Measurements from ENCODE around the gene ABCA2.

DNA sequence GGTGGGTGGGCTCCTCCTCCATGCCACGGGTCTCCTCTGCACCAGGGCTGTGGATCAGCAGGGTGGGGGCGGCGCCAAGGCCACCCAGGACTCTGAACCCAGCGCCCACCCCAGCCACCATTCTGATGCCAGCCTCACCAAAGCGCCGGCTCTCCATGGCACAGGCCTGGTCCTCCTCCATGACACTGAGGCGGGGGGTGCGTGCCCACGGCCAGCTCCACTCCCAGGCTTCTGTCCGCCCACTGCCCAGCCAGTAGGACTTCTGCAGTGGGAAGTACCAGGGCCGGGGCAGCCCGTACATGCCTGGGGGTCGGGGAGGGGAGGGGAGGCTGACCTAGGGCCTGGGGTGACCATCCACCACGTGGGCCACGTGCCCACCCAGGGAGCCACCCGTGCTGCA is 11.6 kb downstream of the ABCA2 start:
- TF ChIP-seq ZNF317 (CRISPR knock-in tag; IDR thresholded peaks at IDR 0.05; ENCODE audit: borderline replicate concordance, low read depth) (no peak), SMAD3 (CRISPR knock-in tag; IDR thresholded peaks at IDR 0.05; ENCODE audit: borderline replicate concordance) (no peak), ESRRA (CRISPR knock-in tag; IDR thresholded peaks at IDR 0.05; ENCODE audit: borderline replicate concordance) (no peak), ZNF425 (CRISPR knock-in tag; conservative IDR thresholded peaks at IDR 0.05) (no peak), MYBL2 (CRISPR knock-in tag; IDR thresholded peaks at IDR 0.05) (no peak), SP1 (CRISPR knock-in tag; conservative IDR thresholded peaks at IDR 0.05) (no peak), NFE2L1 (CRISPR knock-in tag; IDR thresholded peaks at IDR 0.05) (no peak)
- TF ChIP-seq, protein P1, sequence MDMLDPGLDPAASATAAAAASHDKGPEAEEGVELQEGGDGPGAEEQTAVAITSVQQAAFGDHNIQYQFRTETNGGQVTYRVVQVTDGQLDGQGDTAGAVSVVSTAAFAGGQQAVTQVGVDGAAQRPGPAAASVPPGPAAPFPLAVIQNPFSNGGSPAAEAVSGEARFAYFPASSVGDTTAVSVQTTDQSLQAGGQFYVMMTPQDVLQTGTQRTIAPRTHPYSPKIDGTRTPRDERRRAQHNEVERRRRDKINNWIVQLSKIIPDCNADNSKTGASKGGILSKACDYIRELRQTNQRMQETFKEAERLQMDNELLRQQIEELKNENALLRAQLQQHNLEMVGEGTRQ (CRISPR knock-in tag; IDR thresholded peaks at IDR 0.05): no peak
- TF ChIP-seq, protein P2, sequence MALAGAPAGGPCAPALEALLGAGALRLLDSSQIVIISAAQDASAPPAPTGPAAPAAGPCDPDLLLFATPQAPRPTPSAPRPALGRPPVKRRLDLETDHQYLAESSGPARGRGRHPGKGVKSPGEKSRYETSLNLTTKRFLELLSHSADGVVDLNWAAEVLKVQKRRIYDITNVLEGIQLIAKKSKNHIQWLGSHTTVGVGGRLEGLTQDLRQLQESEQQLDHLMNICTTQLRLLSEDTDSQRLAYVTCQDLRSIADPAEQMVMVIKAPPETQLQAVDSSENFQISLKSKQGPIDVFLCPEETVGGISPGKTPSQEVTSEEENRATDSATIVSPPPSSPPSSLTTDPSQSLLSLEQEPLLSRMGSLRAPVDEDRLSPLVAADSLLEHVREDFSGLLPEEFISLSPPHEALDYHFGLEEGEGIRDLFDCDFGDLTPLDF (CRISPR knock-in tag; IDR thresholded peaks at IDR 0.05): no peak
- TF ChIP-seq, protein P3, sequence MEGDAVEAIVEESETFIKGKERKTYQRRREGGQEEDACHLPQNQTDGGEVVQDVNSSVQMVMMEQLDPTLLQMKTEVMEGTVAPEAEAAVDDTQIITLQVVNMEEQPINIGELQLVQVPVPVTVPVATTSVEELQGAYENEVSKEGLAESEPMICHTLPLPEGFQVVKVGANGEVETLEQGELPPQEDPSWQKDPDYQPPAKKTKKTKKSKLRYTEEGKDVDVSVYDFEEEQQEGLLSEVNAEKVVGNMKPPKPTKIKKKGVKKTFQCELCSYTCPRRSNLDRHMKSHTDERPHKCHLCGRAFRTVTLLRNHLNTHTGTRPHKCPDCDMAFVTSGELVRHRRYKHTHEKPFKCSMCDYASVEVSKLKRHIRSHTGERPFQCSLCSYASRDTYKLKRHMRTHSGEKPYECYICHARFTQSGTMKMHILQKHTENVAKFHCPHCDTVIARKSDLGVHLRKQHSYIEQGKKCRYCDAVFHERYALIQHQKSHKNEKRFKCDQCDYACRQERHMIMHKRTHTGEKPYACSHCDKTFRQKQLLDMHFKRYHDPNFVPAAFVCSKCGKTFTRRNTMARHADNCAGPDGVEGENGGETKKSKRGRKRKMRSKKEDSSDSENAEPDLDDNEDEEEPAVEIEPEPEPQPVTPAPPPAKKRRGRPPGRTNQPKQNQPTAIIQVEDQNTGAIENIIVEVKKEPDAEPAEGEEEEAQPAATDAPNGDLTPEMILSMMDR (IDR thresholded peaks at IDR 0.05): no peak
- TF ChIP-seq, protein P4, sequence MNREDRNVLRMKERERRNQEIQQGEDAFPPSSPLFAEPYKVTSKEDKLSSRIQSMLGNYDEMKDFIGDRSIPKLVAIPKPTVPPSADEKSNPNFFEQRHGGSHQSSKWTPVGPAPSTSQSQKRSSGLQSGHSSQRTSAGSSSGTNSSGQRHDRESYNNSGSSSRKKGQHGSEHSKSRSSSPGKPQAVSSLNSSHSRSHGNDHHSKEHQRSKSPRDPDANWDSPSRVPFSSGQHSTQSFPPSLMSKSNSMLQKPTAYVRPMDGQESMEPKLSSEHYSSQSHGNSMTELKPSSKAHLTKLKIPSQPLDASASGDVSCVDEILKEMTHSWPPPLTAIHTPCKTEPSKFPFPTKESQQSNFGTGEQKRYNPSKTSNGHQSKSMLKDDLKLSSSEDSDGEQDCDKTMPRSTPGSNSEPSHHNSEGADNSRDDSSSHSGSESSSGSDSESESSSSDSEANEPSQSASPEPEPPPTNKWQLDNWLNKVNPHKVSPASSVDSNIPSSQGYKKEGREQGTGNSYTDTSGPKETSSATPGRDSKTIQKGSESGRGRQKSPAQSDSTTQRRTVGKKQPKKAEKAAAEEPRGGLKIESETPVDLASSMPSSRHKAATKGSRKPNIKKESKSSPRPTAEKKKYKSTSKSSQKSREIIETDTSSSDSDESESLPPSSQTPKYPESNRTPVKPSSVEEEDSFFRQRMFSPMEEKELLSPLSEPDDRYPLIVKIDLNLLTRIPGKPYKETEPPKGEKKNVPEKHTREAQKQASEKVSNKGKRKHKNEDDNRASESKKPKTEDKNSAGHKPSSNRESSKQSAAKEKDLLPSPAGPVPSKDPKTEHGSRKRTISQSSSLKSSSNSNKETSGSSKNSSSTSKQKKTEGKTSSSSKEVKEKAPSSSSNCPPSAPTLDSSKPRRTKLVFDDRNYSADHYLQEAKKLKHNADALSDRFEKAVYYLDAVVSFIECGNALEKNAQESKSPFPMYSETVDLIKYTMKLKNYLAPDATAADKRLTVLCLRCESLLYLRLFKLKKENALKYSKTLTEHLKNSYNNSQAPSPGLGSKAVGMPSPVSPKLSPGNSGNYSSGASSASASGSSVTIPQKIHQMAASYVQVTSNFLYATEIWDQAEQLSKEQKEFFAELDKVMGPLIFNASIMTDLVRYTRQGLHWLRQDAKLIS (CRISPR knock-in tag; IDR thresholded peaks at IDR 0.05; ENCODE audit: borderline replicate concordance): no peak
- TF ChIP-seq, protein P5, sequence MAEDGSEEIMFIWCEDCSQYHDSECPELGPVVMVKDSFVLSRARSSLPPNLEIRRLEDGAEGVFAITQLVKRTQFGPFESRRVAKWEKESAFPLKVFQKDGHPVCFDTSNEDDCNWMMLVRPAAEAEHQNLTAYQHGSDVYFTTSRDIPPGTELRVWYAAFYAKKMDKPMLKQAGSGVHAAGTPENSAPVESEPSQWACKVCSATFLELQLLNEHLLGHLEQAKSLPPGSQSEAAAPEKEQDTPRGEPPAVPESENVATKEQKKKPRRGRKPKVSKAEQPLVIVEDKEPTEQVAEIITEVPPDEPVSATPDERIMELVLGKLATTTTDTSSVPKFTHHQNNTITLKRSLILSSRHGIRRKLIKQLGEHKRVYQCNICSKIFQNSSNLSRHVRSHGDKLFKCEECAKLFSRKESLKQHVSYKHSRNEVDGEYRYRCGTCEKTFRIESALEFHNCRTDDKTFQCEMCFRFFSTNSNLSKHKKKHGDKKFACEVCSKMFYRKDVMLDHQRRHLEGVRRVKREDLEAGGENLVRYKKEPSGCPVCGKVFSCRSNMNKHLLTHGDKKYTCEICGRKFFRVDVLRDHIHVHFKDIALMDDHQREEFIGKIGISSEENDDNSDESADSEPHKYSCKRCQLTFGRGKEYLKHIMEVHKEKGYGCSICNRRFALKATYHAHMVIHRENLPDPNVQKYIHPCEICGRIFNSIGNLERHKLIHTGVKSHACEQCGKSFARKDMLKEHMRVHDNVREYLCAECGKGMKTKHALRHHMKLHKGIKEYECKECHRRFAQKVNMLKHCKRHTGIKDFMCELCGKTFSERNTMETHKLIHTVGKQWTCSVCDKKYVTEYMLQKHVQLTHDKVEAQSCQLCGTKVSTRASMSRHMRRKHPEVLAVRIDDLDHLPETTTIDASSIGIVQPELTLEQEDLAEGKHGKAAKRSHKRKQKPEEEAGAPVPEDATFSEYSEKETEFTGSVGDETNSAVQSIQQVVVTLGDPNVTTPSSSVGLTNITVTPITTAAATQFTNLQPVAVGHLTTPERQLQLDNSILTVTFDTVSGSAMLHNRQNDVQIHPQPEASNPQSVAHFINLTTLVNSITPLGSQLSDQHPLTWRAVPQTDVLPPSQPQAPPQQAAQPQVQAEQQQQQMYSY (CRISPR knock-in tag; IDR thresholded peaks at IDR 0.05): no peak
